OCI-M2 (cell line): ENCODE results near the gene PHLDB1.

Source experiments
- DNase-seq: peaks from one replicate; lab custom pipeline; 2025; ENCODE audit not compliant: unreplicated experiment; lab: John Stamatoyannopoulos, UW

Gene PHLDB1

DNA sequence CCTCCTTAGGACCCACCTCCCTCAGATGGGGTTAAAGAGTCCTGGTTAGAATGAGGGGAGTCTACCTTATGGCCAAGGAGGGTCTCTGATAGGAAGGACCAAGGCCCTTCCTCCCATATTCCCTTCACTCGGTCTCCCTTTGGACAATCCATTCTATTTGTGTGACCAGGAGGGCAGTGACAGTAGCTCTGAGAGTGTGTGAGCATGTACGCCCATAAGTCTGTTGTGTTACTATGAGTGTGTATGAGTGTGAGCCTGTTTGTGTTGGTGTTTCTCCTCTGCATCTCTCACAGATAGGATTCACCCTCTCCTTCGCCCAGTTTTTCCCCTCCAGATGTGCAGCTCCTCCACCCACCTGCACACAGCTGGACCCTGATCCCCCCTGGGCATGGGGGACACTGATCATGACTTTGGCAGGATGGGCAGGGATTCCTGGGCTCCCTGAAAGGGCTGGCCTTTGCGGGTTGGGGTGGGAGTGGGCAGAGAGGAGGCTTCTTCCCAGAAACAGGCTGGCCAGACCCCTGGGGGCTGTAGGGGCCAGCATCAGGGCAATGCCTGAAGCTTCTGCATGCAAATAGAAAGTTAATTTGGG, 14.5 kb downstream of the PHLDB1 start:
- DNase-seq = no peak

DNA sequence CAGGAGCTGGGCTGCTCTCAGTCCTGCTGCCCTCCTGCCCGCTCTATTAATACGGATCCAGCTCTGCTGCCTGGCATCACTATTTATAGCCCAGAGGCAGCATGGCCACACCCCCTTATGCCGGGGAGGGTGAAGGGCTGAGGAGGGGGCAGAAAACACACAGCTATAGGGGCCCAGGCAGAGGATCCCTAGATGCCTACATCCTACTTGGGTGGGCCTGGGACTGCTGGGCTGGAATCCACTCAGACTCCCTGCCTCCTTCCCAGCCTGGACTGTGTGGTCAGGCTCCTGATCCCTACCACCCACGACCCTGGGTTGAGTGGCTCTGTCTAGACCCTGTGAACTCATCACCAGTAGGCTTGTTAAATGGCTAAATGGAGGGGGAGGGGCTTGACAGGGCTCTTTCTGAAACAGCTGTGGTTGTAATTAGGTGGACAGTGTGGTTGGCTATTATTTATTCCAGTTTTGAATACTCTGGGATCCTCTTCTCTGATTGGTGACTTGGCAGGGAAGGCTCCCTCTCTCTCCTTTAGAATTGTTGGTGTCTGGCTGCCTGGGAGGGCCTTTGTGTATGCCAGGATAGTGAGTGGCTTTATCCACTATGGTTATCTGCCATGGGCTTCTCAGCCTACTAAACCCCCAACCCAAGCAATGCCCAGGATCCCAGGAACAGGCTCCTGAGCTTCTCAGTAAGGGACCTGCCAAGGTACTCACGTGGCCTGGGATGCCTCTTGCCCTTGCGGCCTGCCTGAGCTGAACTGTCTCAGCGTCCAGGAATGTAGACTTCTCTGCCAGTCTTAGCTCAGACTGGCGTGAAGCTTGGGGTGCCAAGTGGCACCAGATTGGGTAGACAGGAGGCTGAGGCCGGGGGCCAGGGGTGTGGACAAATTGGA, 15.2 kb downstream of the PHLDB1 start:
- no peak for DNase-seq

DNA sequence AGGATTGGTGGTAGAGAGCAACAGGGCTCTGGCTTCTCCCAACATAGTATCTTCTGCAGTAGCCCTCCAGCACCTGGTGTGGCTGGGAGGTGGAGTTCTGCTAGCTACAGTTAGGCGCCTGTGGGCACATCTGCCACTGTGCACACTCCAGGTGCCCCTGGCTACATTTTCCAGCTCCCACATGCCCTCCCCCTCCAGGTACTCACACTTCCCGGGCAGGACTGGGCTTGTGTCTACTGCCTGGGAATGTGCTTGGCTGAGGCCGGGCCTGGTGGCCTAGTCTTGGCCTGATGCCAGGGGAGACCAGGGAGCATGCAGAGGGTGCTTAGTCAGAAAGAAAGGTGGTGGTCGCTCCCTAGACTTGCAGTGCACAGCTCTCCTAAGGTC, 15.8 kb downstream of the PHLDB1 start:
- no peak for DNase-seq

DNA sequence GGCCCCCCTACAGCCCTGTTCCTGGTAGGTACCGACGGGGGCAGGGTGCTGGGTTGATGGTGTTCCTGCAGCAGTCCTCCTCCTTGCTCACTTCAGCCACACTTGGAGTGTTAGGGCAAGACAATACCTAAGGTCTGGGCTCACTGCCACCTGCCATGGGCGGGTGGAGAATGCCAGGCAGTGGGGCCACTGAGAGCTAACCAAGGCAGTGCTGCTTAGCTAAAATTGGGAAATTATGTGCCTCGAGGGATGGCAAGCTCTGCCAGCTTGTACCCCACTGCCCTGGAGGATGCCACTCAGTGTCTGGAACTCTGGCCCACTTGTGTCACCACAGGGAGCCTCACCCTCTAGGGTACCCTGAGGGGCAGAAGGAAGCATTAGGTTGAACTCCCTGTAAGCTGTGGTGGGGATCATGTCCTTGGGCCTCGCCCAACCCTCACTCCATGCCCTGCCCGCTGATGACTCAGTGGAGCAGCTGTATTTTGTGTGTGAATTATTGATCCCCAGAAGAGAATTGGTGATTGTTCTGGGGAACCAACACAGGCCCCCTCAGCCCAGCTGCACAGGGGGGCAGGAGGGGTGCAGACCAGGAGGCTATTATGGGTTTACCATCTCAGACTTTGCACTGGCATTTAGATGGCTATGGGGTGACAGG, 17.7 kb downstream of the PHLDB1 start:
- no peak for DNase-seq

DNA sequence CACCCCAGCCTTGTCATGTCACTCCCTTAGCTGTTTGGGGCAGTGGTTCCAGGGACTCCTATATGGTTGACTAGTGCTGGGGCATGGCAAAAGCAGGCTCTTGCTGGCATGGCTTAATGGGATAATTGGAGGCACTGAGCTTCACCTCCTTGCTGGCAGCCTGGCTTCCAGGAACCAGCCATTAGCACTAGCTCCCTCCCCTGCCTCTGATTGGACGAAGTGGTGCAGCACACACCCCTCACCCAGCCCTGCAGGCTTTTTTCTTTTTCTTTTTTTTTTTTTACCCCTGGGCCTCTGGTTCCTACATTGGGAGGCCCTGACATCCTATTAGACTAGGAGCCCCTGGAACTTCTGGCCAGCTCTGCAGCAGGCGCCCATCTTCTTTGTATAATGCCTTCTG, 18.6 kb downstream of the PHLDB1 start:
- no peak for DNase-seq

DNA sequence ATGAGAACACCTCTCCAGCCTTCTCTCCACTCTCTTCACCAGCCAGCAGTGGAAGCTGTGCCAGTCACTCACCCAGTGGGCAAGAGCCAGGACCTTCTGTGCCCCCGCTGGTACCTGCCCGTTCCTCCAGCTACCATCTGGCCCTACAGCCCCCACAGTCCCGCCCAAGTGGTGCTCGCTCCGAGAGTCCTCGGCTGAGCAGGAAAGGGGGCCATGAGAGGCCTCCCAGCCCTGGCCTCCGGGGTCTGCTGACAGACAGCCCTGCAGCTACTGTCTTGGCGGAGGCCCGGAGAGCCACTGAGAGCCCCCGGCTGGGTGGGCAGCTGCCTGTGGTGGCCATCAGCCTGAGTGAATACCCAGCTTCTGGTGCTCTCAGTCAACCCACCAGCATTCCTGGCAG, 20.2 kb downstream of the PHLDB1 start:
- no peak for DNase-seq

DNA sequence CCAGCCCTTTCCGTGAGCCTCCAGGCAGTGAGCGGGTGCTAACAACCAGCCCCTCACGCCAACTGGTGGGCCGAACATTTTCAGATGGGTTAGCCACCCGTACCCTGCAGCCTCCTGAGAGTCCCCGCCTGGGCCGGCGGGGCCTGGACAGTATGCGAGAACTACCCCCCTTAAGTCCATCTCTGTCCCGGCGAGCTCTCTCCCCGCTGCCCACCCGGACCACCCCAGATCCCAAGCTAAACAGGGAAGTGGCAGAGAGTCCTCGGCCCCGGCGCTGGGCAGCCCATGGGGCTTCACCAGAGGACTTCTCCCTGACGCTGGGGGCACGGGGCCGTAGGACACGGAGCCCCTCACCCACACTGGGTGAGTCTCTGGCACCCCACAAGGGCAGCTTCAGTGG, 20.6 kb downstream of the PHLDB1 start:
- DNase-seq = no peak

DNA sequence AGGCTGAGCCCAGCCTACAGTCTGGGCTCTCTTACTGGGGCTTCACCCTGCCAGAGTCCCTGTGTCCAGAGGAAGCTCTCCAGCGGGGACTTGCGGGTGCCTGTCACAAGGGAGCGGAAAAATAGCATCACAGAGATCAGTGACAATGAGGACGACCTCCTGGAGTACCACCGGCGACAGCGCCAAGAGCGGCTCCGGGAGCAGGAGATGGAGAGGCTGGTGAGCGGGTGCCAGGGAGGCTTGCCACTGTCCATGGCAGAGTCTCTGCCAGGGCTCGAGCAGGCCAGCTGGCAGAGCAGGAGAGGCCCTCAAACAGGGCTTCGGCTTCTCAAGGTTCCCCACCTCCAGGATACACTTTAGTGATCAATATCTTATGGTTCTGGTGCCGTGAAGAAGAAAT, 21.0 kb downstream of the PHLDB1 start:
- DNase-seq = no peak

DNA sequence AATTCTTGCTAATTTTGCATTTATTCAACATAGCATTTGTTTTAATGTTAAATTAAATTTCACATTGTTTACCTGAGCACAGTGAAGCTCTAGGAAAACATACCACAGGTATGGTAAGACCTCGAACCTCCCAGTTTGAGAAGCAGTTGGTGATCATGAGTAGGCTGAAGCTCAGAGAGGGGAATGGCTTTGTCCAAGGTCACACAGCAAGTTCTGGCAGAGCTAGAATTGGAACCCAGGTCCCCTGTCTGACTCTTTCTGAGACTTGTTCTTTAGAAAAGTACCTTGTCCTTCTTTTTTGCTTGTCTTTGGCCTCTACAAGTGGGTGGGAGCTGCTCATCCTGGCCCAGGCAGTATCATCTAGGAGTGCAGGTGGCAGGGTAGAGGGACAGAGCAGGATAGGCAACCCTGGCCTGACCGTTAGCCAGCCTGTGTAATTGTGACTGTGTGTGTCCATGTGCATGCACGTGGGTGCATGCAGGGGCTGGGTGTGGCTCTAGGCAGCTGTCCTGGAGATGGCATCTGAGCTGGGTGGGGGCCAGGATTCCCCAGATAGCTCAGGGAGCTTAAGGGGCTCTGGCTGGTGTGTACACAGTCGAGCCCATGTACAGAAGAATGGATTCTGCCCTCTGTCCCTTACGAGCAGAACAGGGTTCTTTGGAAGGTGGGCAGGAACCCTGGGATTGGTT, 21.6 kb downstream of the PHLDB1 start:
- DNase-seq = no peak

DNA sequence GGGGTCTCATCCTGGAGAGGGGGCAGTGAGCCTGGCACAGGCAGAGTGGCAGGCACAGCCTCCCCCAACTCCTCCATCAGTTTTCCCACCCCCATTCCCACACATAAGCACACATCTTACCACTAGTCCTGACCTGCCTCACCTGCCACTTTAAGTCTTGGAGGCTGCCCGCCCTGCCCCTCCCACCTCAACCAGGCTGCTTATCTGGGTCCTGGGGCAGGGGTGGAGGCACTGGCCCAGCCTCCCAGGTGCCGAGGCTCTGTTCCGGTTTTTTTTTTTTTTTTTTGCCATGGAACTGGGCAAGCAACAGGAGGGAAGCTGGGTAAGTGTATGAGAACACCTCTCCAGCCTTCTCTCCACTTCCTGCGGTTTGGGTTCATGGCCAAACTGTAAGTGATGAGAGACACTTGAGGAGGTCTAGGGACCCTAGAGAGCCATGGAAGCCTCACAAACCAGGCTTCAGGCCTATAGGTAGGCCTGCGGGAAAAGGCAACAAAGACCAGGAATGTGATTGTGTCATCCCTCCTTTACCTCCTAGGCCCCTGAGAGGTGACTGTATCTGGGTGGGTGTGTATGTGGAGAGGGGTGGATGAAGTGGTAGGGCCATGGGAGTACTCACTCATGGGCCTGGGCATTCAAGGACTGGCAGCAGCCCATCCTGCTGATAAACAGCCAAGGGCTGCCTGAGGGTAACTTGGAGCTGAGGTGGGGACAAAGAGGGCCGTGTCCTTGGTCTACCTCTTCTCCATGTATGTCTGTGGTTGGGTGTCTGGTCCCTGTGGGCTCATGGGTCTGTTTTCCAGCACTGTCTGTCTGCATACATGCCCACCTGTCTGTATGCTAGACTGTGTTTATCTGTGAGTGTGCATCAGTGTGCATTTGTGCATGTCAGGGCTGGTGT, 22.6 kb downstream of the PHLDB1 start:
- DNase-seq = no peak

DNA sequence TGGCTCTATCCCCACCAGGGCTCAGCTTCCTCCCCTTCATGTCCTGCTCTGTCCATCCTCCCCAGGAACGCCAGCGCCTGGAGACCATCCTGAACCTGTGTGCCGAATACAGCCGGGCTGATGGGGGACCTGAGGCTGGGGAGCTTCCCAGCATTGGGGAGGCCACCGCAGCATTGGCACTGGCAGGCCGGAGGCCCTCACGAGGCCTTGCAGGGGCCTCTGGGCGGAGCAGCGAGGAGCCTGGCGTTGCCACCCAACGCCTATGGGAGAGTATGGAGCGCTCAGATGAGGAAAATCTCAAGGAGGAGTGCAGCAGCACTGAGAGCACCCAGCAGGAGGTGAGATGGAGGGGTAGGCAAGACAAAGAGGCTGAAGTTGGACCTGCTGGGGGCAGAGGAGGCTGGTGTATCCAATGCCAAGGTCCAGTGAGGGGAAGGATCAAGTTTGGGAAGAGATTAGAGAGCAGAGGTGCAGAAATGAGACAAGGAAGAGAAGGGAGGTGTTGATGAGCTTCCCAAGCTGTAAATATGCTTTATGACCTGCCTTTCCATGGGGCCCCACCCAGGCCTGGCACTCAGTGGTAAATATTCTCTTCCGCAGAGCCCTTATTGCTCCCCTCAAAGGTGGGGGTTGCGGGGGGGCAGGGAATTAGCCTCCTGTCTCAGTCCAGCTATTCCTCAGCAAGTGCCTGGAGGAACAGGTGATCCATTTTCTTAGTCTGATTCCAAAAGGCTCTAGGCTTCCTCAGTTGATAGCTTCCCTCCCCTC, 23.9 kb downstream of the PHLDB1 start:
- no peak for DNase-seq

DNA sequence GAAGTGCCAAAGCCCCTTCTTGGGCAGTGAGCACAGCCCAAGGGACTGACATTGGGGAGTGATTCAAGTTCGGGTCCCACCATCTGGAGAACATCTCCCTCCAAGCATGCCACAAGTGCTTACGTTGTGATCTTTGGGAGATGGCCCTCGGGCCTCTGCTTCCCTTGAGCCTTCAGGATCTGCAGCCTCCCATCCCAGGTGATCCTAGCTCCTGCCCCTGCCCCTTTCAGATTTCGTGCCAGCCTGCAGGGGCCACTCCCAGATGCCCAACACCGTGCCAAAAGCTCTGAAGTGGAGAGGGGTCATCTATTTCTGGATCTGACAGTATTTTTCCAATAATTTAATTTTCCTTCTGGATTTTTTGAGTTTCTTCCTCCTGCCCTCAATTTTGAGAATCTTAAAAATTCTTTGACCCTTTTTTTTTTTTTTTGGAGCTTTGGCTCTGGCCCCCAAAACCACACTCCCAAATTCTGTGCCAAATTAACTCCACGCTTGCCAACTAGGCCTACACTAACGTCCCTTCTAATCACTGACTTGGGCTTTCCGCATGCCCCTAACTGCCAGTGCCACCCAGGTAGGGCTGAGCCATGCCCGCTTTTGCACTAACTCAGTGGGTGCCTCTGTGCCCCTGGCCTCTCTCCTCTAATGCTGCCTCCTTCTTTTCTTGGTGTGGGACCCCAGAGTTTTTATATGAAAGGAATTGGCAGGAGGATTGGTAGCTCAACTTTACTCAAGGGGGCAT, 25.3 kb downstream of the PHLDB1 start:
- no peak for DNase-seq

DNA sequence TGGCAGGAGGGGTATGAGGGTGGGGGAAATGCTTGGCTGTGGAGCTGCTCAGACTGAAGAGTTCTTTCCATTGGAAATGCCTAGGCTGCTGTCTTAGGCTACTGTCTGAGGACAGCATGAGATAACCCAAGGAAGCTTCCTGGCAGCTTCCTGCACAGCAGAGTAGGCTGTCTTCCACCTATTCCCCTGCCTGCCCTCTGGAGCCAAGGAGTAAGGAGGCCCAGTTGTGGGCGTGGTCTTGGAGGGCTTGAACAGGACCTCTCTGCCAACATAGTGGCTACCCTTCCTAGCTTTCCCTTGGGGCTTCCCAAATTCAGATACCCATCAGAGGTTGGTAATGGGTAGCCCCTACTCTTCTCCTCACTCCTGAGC, 25.9 kb downstream of the PHLDB1 start:
- DNase-seq = no peak

DNA sequence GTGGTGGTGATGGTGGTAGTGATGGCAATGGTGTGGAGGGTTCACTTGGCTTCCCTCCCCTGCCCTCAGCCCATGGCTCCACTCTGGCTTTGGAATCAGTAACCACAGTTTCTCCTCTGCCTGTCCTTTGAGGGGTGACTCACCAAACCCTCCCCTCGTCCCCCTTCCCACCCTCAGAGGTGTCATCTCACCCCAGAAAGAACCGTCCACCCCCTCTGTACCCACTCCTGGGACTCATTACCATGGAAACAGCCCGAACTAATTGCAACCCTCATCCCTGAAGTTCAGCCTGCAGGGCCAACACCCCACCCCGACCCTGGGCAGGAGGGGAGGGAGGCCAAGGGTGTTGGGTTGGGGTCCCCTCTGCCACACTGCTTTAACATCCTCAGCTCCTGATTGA, 26.6 kb downstream of the PHLDB1 start:
- no peak for DNase-seq

DNA sequence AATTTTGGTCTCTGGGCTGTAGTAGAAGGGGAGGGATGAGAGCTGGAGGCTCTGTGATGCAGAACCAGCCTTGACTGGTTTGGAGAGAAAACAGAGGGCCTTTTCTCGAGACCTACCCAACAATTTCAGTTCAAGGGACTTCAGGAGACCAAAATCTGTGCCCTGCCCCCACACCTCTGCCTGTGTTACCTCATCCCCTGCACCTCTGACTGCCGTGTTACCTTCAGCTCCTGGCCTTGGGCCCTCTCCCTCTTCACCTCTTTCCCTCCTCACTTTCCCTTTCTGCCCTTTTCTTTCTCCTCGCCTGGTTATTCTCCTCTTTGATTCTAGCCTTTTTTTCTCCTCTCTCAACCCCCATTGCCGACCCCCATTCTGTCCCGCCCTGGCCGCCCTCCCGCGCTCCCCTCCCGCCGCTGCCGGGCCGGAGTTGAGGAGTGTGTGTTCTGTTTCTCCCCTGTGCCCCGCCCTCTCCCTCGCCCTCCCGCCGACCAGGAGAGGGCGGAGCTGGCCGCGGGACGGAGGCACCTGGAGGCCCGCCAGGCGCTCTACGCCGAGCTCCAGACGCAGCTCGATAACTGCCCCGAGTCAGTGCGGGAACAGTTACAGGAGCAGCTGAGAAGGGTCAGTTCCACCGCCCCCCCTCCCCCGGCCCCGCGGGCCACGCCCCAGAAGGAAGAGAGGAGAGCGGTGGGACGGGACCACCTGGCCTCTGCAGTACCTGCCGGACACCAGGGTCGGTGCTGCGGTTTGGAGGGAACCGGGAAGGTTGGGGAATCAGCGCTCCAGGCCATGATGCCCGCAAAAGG, 27.2 kb downstream of the PHLDB1 start:
- DNase-seq = no peak

DNA sequence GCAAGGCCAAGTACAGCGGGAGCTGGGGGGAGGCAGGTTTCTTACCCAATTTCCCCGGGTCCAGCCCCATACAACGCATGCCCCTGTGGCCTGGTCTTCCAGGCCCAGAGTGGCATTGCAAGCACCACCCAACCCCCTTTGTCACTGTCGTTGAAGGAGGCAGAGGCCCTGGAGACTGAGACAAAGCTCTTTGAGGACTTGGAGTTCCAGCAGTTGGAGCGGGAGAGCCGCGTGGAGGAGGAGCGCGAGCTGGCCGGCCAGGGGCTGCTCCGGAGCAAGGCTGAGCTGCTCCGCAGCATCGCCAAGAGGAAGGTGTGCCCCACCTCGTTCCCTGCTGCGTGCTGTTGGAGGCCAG, 27.8 kb downstream of the PHLDB1 start:
- DNase-seq = no peak

DNA sequence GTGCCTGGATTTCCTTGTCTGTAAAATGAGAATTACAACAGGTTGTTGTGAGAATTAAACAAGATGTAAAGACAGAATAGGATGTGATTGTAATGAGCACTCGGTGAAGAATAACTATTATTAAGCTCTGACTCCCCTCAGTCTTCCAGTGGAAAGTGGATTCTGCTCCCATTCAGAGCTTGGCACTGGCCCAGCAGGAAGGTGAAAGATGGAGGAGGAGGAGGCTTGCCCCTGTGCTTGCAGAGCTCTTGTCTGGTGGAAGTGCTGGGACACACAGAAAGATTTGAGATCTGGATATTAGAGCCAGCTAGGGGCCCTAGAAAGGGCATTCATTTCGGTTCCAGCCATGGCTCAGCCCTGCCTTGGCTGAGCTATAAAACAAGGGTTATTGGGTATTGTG, 28.2 kb downstream of the PHLDB1 start:
- DNase-seq = no peak

DNA sequence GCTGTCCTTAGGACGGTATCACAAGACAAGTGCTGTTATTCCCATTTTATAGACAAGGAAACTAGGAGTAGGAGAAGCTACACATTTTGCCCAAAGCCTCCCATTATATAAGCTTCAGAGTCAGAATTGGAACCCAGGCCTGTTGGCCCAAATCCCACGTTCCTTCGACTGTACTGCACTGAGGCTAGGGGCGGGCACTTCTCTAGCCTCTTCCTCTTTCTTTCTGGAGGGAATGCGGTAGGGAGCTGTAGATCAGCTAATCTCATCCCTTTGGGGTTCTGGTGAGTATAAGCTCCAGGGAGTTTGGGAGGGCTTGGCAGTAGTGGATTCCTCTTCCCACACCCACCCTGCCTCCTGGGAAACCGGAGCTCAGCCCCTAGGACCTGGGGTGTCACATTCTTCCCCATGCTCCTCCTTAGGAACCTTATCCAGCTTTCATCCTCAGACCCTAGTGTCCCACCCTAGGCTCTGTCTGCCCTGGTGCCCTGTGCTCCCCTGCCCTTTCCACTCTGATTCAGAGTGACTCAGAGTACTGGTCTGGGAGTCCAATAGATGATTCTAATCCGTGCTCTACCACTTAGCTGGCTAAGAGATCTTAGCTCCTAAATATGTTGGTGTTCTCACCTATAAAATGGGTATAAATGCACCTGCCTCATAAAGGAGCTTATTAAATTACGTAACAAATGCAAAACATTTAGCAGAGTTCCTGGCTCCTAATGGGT, 29.3 kb downstream of the PHLDB1 start:
- no peak for DNase-seq
